ENCODE results near the gene TRIP11. TPM values are rescaled to one million over a fixed set of nuclear protein-coding genes. Genes with fewer than 3 reads are reported as not detected.
A peak's percentile ranks its signal among the peaks of the same experiment; 100 is the strongest.
"Not testable (repeated sequence)": the region's sequence is repeated elsewhere in the genome, so short reads cannot be mapped to it uniquely, and the experiment has no call there.

Gene TRIP11
- 12.1 and 23.3 TPM in 2 replicates for total RNA-seq (2014; rRNA removed; shearing (Covaris generic))

- H3K27me3 ChIP-seq (ENCODE audit: control insufficient read depth, insufficient read depth, low read length): no peaks in the 10 kb centered on the region
- DNase-seq: peak; percentile 91
- H3K36me3 ChIP-seq (replicated peaks; ENCODE audit: control insufficient read depth, insufficient read depth, low read length): no peaks in the 10 kb centered on the region
- H3K4me3 ChIP-seq (ENCODE audit: insufficient read depth, low read depth, low read length): peak within 1 kb of the TSS; percentile 85
Observed at GRCh38 chr14:92039719-92040430, at the start of gene TRIP11. Gene TRIP11, minus strand, starts transcription at chr14:92040059. Its CDS starts 374 bp downstream, at chr14:92039685.

- no peak for DNase-seq
- Histone ChIP-seq H3K4me3 (ENCODE audit: insufficient read depth, low read depth, low read length) (no peak overlapping the region), H3K27me3 (ENCODE audit: control insufficient read depth, insufficient read depth, low read length) (no peaks in the 10 kb centered on the region), H3K36me3 (replicated peaks; ENCODE audit: control insufficient read depth, insufficient read depth, low read length) (peaks cover 7% of the 10 kb centered on the region)
Observed at GRCh38 chr14:92088494-92088893, 48.6 kb upstream of the TRIP11 start.

DNA sequence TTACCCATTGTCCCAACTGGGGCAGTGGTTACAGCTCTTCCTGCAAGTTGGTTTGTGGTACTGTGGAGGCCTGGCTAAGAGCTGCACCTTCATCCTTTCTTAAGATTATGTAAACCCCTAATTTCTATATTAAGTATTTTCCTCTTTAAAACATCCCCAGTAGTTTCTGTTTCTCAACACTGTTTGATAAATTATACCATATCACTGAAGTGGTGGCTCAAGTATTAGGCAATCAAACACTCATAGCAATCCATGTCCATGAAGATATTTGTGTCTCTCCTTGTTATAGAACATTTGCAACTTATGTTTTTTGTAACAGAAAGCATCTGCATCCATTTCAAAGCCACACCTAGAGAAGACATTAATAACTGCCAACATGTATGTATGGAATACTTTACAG, 34.7 kb upstream of the TRIP11 start:
- Histone ChIP-seq H3K36me3 (replicated peaks; ENCODE audit: control insufficient read depth, insufficient read depth, low read length) (peaks cover 7% of the 10 kb centered on the region), H3K4me3 (ENCODE audit: insufficient read depth, low read depth, low read length) (no peak overlapping the region), H3K27me3 (ENCODE audit: control insufficient read depth, insufficient read depth, low read length) (no peaks in the 10 kb centered on the region)
- no peak for DNase-seq

DNA sequence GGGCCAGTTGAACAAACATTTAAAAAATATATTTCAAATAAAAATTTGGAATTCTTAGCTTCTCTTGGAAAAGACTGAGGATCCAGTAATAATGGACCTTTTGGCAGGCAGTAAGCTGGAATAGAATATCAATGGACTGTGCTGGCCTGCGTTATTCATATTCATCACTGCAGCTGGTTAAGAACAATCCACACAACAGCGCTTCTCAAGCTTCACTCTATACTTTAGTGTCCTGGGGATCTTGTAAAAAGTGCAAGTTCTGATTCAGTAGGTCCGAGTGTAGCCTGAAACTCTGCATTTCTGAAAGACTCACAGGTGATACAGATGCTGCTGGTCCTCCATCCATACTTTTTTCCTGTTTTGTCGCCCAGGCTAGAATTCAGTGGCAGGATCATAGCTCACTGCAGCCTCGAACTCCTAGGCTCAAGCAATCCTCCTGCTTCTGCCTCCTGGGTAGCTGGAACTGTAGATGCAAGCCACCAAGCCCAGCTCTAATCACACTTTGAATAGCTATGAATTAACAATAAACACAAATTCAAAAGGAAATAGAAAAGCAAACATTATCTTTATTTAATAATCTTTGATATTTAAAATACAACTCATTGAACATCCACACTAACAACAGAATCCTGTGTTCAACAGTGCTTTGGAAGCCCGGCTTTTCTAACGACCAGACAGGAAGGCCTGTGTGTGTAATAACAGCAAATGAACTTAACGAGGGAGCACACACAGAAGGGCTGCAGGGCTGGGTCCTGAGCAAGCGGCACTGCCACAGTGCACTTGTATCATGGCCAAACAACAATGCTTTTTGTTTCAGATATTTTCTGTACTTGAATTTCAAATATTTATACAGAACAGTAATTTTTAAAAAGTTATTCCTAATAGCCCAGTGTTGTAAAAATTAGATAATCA, 18.4 kb upstream of the TRIP11 start:
- Histone ChIP-seq H3K27me3 (ENCODE audit: control insufficient read depth, insufficient read depth, low read length) (no peaks in the 10 kb centered on the region), H3K36me3 (replicated peaks; ENCODE audit: control insufficient read depth, insufficient read depth, low read length) (no peaks in the 10 kb centered on the region), H3K4me3 (ENCODE audit: insufficient read depth, low read depth, low read length) (no peak overlapping the region)
- DNase-seq: peak; percentile 19

DNA sequence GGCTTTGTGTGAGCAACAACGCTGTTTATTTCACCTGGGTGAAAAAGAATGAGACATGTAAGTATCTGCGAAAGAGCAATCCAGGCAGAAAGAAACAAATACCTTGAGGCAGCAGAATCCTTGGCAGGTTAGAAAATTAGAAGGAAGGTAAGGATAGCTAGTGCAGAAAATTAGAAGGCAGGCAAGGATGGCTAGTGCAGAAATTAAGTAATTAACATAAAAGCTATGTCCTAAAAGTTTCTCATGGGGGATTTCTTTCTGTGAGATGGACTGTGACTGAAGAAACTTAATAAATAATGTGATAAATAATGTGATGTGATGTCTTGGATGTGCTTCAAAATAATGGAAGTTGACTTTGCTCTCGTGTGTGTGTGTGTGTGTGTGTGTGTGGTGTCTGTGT, 9.9 kb upstream of the TRIP11 start:
- no peak for DNase-seq
- Histone ChIP-seq H3K27me3 (ENCODE audit: control insufficient read depth, insufficient read depth, low read length) (no peaks in the 10 kb centered on the region), H3K4me3 (ENCODE audit: insufficient read depth, low read depth, low read length) (no peak overlapping the region), H3K36me3 (replicated peaks; ENCODE audit: control insufficient read depth, insufficient read depth, low read length) (no peaks in the 10 kb centered on the region)

- not testable (repeated sequence) for H3K27me3 ChIP-seq (ENCODE audit: control insufficient read depth, insufficient read depth, low read length); DNase-seq; H3K4me3 ChIP-seq (ENCODE audit: insufficient read depth, low read depth, low read length); H3K36me3 ChIP-seq (replicated peaks; ENCODE audit: control insufficient read depth, insufficient read depth, low read length)
Observed at GRCh38 chr14:92049221-92049620, 9.4 kb upstream of the TRIP11 start.

GRCh38 chr14:92045904-92046303, 6.0 kb upstream of the TRIP11 start:
- H3K27me3 ChIP-seq (ENCODE audit: control insufficient read depth, insufficient read depth, low read length); H3K4me3 ChIP-seq (ENCODE audit: insufficient read depth, low read depth, low read length); H3K36me3 ChIP-seq (replicated peaks; ENCODE audit: control insufficient read depth, insufficient read depth, low read length); DNase-seq: not testable (repeated sequence)

DNA sequence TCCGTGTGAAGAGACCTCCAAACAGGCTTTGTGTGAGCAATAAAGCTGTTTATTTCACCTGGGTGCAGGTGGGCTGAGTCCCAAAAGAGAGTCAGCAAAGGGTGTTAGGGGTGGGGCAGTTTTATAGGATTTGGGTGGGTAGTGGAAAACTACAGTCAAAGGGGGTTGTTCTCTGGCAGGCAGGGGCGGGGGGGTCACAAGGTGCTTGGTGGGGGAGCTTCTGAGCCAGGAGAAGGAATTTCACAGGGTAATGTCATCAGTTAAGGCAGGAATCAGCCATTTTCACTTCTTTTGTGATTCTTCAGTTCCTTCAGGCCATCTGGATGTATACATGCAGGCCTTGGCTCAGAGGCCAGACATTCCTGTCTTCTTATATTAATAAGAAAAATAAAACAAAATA, 1.9 kb upstream of the TRIP11 start:
- H3K36me3 ChIP-seq (replicated peaks; ENCODE audit: control insufficient read depth, insufficient read depth, low read length); H3K4me3 ChIP-seq (ENCODE audit: insufficient read depth, low read depth, low read length); H3K27me3 ChIP-seq (ENCODE audit: control insufficient read depth, insufficient read depth, low read length); DNase-seq: not testable (repeated sequence)

GRCh38 chr14:92041203-92041602, 1.3 kb upstream of the TRIP11 start:
- no peaks in the 10 kb centered on the region for H3K27me3 ChIP-seq (ENCODE audit: control insufficient read depth, insufficient read depth, low read length)
- DNase-seq: no peak
- H3K36me3 ChIP-seq (replicated peaks; ENCODE audit: control insufficient read depth, insufficient read depth, low read length): no peaks in the 10 kb centered on the region
- H3K4me3 ChIP-seq (ENCODE audit: insufficient read depth, low read depth, low read length): no peak overlapping the region

DNA sequence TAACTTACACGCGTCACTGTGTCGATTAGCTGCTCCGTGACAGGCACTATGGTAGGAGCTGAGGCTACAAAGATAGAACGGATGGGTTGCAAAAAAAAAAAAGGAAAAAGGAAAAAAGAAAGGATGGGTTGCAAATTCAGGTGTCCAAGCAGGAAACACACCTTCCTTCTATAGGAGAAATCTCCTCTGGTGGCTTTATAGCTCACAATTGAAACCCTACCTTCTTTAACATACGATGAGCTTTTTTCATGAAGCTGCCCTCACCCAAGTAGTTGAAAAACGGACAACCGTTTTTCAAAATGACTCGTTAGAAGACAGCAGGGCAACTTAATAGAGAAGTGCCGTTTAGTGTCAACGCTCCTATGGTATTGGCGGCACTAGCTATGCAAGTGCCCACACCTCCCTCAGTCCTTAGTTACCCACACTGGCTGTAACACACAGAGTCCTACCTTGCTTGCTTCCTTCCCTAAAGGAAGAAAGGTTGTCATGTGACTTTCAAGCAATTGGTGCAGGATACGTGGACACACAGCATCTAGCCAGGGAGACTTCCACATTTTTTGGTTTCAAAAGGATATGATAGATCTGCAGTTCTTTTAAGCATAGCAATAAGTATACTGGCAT, 682 bp upstream of the TRIP11 start:
- Histone ChIP-seq H3K27me3 (ENCODE audit: control insufficient read depth, insufficient read depth, low read length) (no peaks in the 10 kb centered on the region), H3K4me3 (ENCODE audit: insufficient read depth, low read depth, low read length) (peak overlapping the region; percentile 85), H3K36me3 (replicated peaks; ENCODE audit: control insufficient read depth, insufficient read depth, low read length) (no peaks in the 10 kb centered on the region)
- peak; percentile 49 for DNase-seq

DNA sequence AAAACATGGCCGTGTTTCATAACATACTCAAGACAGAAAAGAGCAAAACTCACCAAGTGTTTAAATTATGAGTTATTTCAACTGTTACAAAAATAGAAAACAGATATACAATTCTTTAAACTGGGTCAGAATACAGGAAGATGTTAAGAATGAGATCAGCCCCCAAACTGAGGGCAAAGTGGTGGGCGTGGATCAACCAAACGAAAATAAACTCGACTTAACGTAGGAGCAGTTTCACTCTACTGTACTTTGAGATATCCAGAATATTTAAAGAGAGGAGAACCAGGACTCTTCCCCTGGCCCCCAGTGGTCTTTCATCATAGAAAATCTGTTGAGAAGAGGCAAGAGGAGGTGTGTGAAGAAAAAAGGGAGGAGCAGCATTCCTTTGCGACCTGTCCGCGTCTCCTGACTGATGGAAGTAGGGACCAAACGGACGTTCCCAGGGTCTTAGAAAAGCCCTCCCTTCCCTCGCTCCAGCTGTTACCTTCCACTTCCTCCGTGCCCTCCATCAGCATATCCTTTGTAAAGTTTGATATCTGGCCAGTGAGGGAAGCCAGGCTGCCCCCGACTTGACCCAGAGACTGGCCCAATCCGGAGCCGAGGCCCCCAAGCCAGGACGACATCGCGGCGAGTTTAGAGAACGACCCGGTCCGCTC, 668 bp downstream of the TRIP11 start:
- no peaks in the 10 kb centered on the region for H3K27me3 ChIP-seq (ENCODE audit: control insufficient read depth, insufficient read depth, low read length)
- peak; percentile 87 for DNase-seq
- no peaks in the 10 kb centered on the region for H3K36me3 ChIP-seq (replicated peaks; ENCODE audit: control insufficient read depth, insufficient read depth, low read length)
- peak overlapping the region; percentile 85 for H3K4me3 ChIP-seq (ENCODE audit: insufficient read depth, low read depth, low read length)

GRCh38 chr14:92037989-92038388, 1.9 kb downstream of the TRIP11 start:
- DNase-seq: no peak
- Histone ChIP-seq H3K27me3 (ENCODE audit: control insufficient read depth, insufficient read depth, low read length) (no peaks in the 10 kb centered on the region), H3K4me3 (ENCODE audit: insufficient read depth, low read depth, low read length) (no peak overlapping the region), H3K36me3 (replicated peaks; ENCODE audit: control insufficient read depth, insufficient read depth, low read length) (no peaks in the 10 kb centered on the region; the same call in 1 of the 2 replicates)

- DNase-seq: no peak
- no peak overlapping the region for H3K4me3 ChIP-seq (ENCODE audit: insufficient read depth, low read depth, low read length)
- no peaks in the 10 kb centered on the region; the same call in 1 of the 2 replicates for H3K36me3 ChIP-seq (replicated peaks; ENCODE audit: control insufficient read depth, insufficient read depth, low read length)
- no peaks in the 10 kb centered on the region for H3K27me3 ChIP-seq (ENCODE audit: control insufficient read depth, insufficient read depth, low read length)
Observed at GRCh38 chr14:92035890-92036289, 4.0 kb downstream of the TRIP11 start.
